H54 (cell line): ENCODE measurements around the gene ARSH.

Experiments
- DNase-seq: peaks from one replicate; pipeline ENCODE4 v3.0.0; 2011; ENCODE audit warnings: low spot score, mixed read lengths; ENCODE audit not compliant: insufficient read length
- FAIRE-seq: peaks from 3 replicates; lab custom pipeline; 2011; peaks lifted over from hg19 to GRCh38; lab: Jason Lieb, UNC
- POLR2A ChIP-seq: IDR thresholded peaks from 2 replicates; pipeline ENCODE4 v1.6.1; 2011; ENCODE audit warnings: low read depth, mild to moderate bottlenecking, low read length

ARSH gene

GRCh38 chrX:3076416-3076991, 70.2 kb downstream of the ARSH start:
- FAIRE-seq = no peak
- no peak for TF ChIP-seq POLR2A
- DNase-seq = no peak
